ENCODE measurements around the gene ELL2. TPM values are rescaled to one million over a fixed set of nuclear protein-coding genes. Genes with fewer than 3 reads are reported as not detected.

Gene ELL2
- total and polyA plus RNA-seq, 9 of the 15 experiments (the other 6 are each of a cell fraction or from before 2014, with no cell fraction given): 4.3 to 18.3 (median 14.5) TPM

DNA sequence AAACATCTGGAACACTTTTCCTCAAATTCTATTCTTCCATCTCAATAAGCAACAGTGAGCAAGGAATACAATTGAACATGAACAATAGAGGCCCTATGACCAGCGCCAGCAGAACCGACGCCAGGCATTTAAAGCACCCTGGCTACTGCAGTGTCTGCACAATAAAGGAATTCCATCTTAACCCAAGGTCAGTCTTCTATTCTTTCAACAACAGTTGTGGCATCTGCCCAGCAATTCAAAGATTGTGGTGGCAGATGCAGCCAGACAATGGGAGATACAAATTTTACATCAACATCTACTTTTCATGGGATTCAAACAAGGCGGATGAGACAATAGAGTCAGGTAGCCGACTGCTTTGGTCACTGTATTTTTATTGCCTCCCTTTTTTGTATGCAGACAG, 65.9 kb downstream of the ELL2 start (continued):
- no peak for TF ChIP-seq SP2 (IDR thresholded peaks at IDR 0.05; ENCODE audit: extremely low read depth, low read depth, low read length, poor library complexity, severe bottlenecking)
- TF ChIP-seq, protein P1, sequence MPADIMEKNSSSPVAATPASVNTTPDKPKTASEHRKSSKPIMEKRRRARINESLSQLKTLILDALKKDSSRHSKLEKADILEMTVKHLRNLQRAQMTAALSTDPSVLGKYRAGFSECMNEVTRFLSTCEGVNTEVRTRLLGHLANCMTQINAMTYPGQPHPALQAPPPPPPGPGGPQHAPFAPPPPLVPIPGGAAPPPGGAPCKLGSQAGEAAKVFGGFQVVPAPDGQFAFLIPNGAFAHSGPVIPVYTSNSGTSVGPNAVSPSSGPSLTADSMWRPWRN (IDR thresholded peaks at IDR 0.05; ENCODE audit: low read depth): no peak
- TF ChIP-seq SMAD4 (CRISPR knock-in tag; conservative IDR thresholded peaks at IDR 0.05): no peak

DNA sequence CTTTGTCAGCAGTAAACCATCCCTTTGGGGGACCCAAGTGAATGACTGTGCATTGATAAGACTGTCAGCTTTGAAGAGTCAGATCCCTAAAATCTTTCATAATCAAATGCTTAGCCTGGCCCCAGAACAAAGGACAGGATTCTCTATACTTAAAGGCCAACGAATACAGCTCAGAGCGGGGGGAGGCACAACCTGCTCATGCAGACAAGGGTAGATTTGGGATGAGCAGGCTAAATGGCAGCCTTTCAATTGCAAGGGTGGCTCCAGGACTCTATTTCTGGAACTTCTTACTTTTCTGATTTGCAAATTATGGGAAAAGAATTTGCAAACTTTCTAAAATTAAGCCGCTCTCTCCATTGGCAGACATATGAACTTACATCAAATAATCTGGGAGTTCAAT, 66.4 kb downstream of the ELL2 start:
- ChIA-PET CTCF (ENCODE audit: low intra/inter-chr PET ratio) (no interaction called here), POLR2A (interaction anchor here (0.7 to 1.3 kb wide), 2 partner anchors 46 to 64 kb away, joined by 3 read pairs; no protein-coding TSS in a partner anchor)
- no TSS peak for BruUV-seq (replicated peaks)
- TF ChIP-seq ESRRB (CRISPR knock-in tag; IDR thresholded peaks at IDR 0.05; ENCODE audit: borderline replicate concordance) (no peak), PML (IDR thresholded peaks at IDR 0.05; ENCODE audit: low read length) (no peak), RUNX1 (IDR thresholded peaks at IDR 0.05; ENCODE audit: low read depth) (no peak)
- intact Hi-C loops (cut with micrococcal nuclease): no loop called here
- Histone ChIP-seq H3K4me2 (ENCODE audit: insufficient read depth, low read length) (no peak overlapping the region), H3K27ac (ENCODE audit: extremely low read depth, low read depth, low read length) (no peak overlapping the region), H3K79me2 (ENCODE audit: control insufficient read depth, insufficient read depth, low read length) (no peaks in the 10 kb centered on the region), H3K27me3 (ENCODE audit: control insufficient read depth in 2 of 2, insufficient read depth in 2 of 2, low read length in 2 of 2) (no peaks in the 10 kb centered on the region), H4K20me1 (replicated peaks; ENCODE audit: control insufficient read depth, insufficient read depth, low read length) (no peaks in the 10 kb centered on the region), H3K36me3 (ENCODE audit: control insufficient read depth, insufficient read depth, low read length) (peaks cover 31% of the 10 kb centered on the region), H3K4me1 (replicated peaks in 1 of 2; ENCODE audit: control insufficient read depth in 2 of 2, insufficient read depth in 2 of 2, low read length in 2 of 2) (no peaks in the 10 kb centered on the region), H3K9me1 (ENCODE audit: control insufficient read depth, insufficient read depth, low read length) (no peaks in the 10 kb centered on the region), H3K4me3 (no peak overlapping the region), H2AFZ (ENCODE audit: low read depth, low read length) (no peak overlapping the region), H3K9ac (ENCODE audit: insufficient read depth in 1 of 2, low read depth in 2 of 2, low read length in 2 of 2) (no peak overlapping the region), H3K9me3 (replicated peaks; ENCODE audit: control insufficient read depth, insufficient read depth, low read depth, low read length) (no peaks in the 10 kb centered on the region)
- ATAC-seq (no peak), FAIRE-seq (no peak), DNase-seq (ENCODE audit: extremely low read depth in 1 of 4, low spot score in 3 of 4) (no peak)
- in situ Hi-C loops (cut with MboI): no loop called here
- 59% methylated on average over 3 of the region's 3 CpGs for WGBS (ENCODE audit: insufficient coverage, low coverage, missing lambda C conversion rate)

Data from K562 (cell line).